Trophoblast cell (in vitro differentiated cells and primary cell): ENCODE results near the gene RBM33.

Experiments used
- DNase-seq, 2 donors: peaks; one replicate each; pipeline ENCODE4 v3.0.0-alpha.2; 2016
- H2AFZ ChIP-seq: 2 replicates; pipeline ENCODE4 v1.6.1; 2013; ENCODE audit warnings: low read length, moderate library complexity, mild to moderate bottlenecking; ENCODE audit not compliant: insufficient read depth, poor library complexity
- H2AK5ac ChIP-seq: 2 replicates; pipeline ENCODE4 v1.6.1; 2013; ENCODE audit warnings: mild to moderate bottlenecking, low read length
- H2BK120ac ChIP-seq: 2 replicates; pipeline ENCODE4 v1.6.1; 2013; ENCODE audit warnings: low read length, mild to moderate bottlenecking, moderate library complexity; ENCODE audit not compliant: insufficient read depth, poor library complexity
- H2BK12ac ChIP-seq: 2 replicates; pipeline ENCODE4 v1.6.1; 2013; ENCODE audit warnings: mild to moderate bottlenecking, low read length, moderate library complexity
- H2BK5ac ChIP-seq: 2 replicates; pipeline ENCODE4 v1.6.1; 2013; ENCODE audit warnings: low read length, low read depth, moderate library complexity, mild to moderate bottlenecking; ENCODE audit not compliant: poor library complexity
- H3K14ac ChIP-seq: 2 replicates; pipeline ENCODE4 v1.6.1; 2013; ENCODE audit warnings: mild to moderate bottlenecking, low read length
- H3K18ac ChIP-seq: 2 replicates; pipeline ENCODE4 v1.6.1; 2013; ENCODE audit warnings: mild to moderate bottlenecking, low read length
- H3K23ac ChIP-seq: 2 replicates; pipeline ENCODE4 v1.6.1; 2013; ENCODE audit warnings: low read length
- H3K27ac ChIP-seq: 2 replicates; pipeline ENCODE4 v1.5.1; 2013; ENCODE audit warnings: low read depth, mild to moderate bottlenecking, inconsistent platforms, low read length, moderate library complexity
- H3K27me3 ChIP-seq: 2 replicates; pipeline ENCODE4 v1.6.1; 2013; ENCODE audit warnings: inconsistent platforms, mild to moderate bottlenecking, low read length, moderate library complexity; ENCODE audit not compliant: insufficient read depth
- H3K36me3 ChIP-seq, 2 experiments: 1 replicate in 1 of 2; 2 replicates in 1 of 2; pipeline ENCODE4 v1.6.1; 2013; ENCODE audit warnings: low read length in 2 of 2, mild to moderate bottlenecking in 2 of 2, moderate library complexity in 1 of 2; ENCODE audit not compliant: insufficient read depth in 2 of 2, control insufficient read depth in 1 of 2
- H3K4ac ChIP-seq: 2 replicates; pipeline ENCODE4 v1.6.1; 2013; ENCODE audit warnings: low read depth, mild to moderate bottlenecking, low read length, moderate library complexity
- H3K4me1 ChIP-seq, 2 experiments: 1 replicate in 1 of 2; 2 replicates in 1 of 2; pipeline ENCODE4 v1.6.1; 2013; ENCODE audit warnings: low read length in 2 of 2, mild to moderate bottlenecking in 2 of 2, moderate library complexity in 1 of 2; ENCODE audit not compliant: insufficient read depth in 2 of 2, control insufficient read depth in 1 of 2
- H3K4me2 ChIP-seq: 2 replicates; pipeline ENCODE4 v1.6.1; 2013; ENCODE audit warnings: inconsistent platforms, mild to moderate bottlenecking, low read length, moderate library complexity
- H3K4me3 ChIP-seq: 2 replicates; pipeline ENCODE4 v1.5.1; 2013; ENCODE audit warnings: mild to moderate bottlenecking, low read depth, low read length, inconsistent platforms
- H3K79me1 ChIP-seq: one replicate; pipeline ENCODE4 v1.6.1; 2013; ENCODE audit warnings: low read length
- H3K79me2 ChIP-seq: 2 replicates; pipeline ENCODE4 v1.6.1; 2013; ENCODE audit warnings: low read length, mild to moderate bottlenecking; ENCODE audit not compliant: control insufficient read depth, insufficient read depth, poor library complexity
- H3K9ac ChIP-seq: 2 replicates; pipeline ENCODE4 v1.6.1; 2013; ENCODE audit warnings: mild to moderate bottlenecking, low read length
- H3K9me3 ChIP-seq: 2 replicates; pipeline ENCODE4 v1.6.1; 2013; ENCODE audit warnings: low read depth, mild to moderate bottlenecking, control low read depth, inconsistent platforms, low read length; ENCODE audit not compliant: insufficient read depth
- H4K12ac ChIP-seq: 2 replicates; pipeline ENCODE4 v1.6.1; 2013; ENCODE audit warnings: low read depth, mild to moderate bottlenecking, low read length, moderate library complexity
- H4K8ac ChIP-seq: 2 replicates; pipeline ENCODE4 v1.6.1; 2013; ENCODE audit warnings: low read depth, mild to moderate bottlenecking, low read length, moderate library complexity
- H4K91ac ChIP-seq: one replicate; pipeline ENCODE4 v1.6.1; 2013; ENCODE audit warnings: low read depth, mild to moderate bottlenecking, low read length, moderate library complexity
- WGBS: extraction: QIAGEN DNeasy Blood & Tissue Kit; methylation state at CpG from one replicate; pipeline ENCODE4 v1.1.7; 2013; ENCODE audit warnings: missing lambda C conversion rate; ENCODE audit not compliant: insufficient read length, insufficient coverage; ENCODE audit errors: extremely low coverage; 5-methylcytosine and 5-hydroxymethylcytosine counted together

RBM33 gene

GRCh38 chr7:155824227-155824886 is 179.9 kb downstream of the RBM33 start:
- H3K14ac ChIP-seq: no peak overlapping the region
- no peak overlapping the region for H3K4ac ChIP-seq
- no CpG with 5 or more reads among the region's 17 CpGs for WGBS
- no peak overlapping the region for H3K4me2 ChIP-seq
- no peak overlapping the region for H2BK12ac ChIP-seq
- H3K79me1 ChIP-seq: no peaks in the 10 kb centered on the region
- H3K18ac ChIP-seq: no peak overlapping the region
- H3K27me3 ChIP-seq: no peaks in the 10 kb centered on the region
- no peak overlapping the region for H3K4me3 ChIP-seq
- H3K27ac ChIP-seq: no peak overlapping the region
- no peak overlapping the region for H2AK5ac ChIP-seq
- no peak overlapping the region for H4K12ac ChIP-seq
- no peaks in the 10 kb centered on the region for H3K36me3 ChIP-seq
- H2BK120ac ChIP-seq: no peak overlapping the region
- no peak overlapping the region for H2BK5ac ChIP-seq
- H3K4me1 ChIP-seq: no peaks in the 10 kb centered on the region
- no peak overlapping the region for H3K9ac ChIP-seq
- no peak overlapping the region for H2AFZ ChIP-seq
- no peak for DNase-seq
- no peaks in the 10 kb centered on the region for H3K9me3 ChIP-seq
- no peak overlapping the region for H3K23ac ChIP-seq
- H4K91ac ChIP-seq: no peak overlapping the region
- no peak overlapping the region for H4K8ac ChIP-seq
- H3K79me2 ChIP-seq: no peaks in the 10 kb centered on the region

GRCh38 chr7:155825336-155825735 is 180.9 kb downstream of the RBM33 start:
- no peak overlapping the region for H3K23ac ChIP-seq
- H3K14ac ChIP-seq: no peak overlapping the region
- no peaks in the 10 kb centered on the region for H3K4me1 ChIP-seq
- H2BK120ac ChIP-seq: no peak overlapping the region
- H3K4me3 ChIP-seq: no peak overlapping the region
- H2AK5ac ChIP-seq: no peak overlapping the region
- H3K9ac ChIP-seq: no peak overlapping the region
- no peak for DNase-seq
- no peak overlapping the region for H4K8ac ChIP-seq
- H4K12ac ChIP-seq: no peak overlapping the region
- H3K4ac ChIP-seq: no peak overlapping the region
- whole genome bisulfite sequencing: no CpG with 5 or more reads among the region's 3 CpGs
- H2BK5ac ChIP-seq: no peak overlapping the region
- no peak overlapping the region for H2BK12ac ChIP-seq
- no peaks in the 10 kb centered on the region for H3K27me3 ChIP-seq
- H3K79me2 ChIP-seq: no peaks in the 10 kb centered on the region
- no peaks in the 10 kb centered on the region for H3K79me1 ChIP-seq
- no peak overlapping the region for H4K91ac ChIP-seq
- no peak overlapping the region for H3K18ac ChIP-seq
- H3K9me3 ChIP-seq: peaks cover 2% of the 10 kb centered on the region
- no peak overlapping the region for H3K4me2 ChIP-seq
- no peak overlapping the region for H2AFZ ChIP-seq
- no peaks in the 10 kb centered on the region for H3K36me3 ChIP-seq
- no peak overlapping the region for H3K27ac ChIP-seq

GRCh38 chr7:155829796-155830470 is 185.5 kb downstream of the RBM33 start:
- Histone ChIP-seq H2AK5ac (no peak overlapping the region), H3K4ac (no peak overlapping the region), H2BK5ac (no peak overlapping the region), H3K4me1 (no peaks in the 10 kb centered on the region), H4K8ac (no peak overlapping the region), H2BK120ac (no peak overlapping the region), H3K27me3 (no peaks in the 10 kb centered on the region), H3K9me3 (peaks cover 3% of the 10 kb centered on the region), H3K23ac (no peak overlapping the region), H3K79me1 (no peaks in the 10 kb centered on the region), H2AFZ (no peak overlapping the region), H3K18ac (no peak overlapping the region), H3K79me2 (no peaks in the 10 kb centered on the region), H3K9ac (no peak overlapping the region), H3K36me3 (no peaks in the 10 kb centered on the region), H3K4me2 (no peak overlapping the region), H3K4me3 (no peak overlapping the region), H4K91ac (no peak overlapping the region), H2BK12ac (no peak overlapping the region), H3K27ac (no peak overlapping the region), H4K12ac (no peak overlapping the region), H3K14ac (no peak overlapping the region)
- WGBS: no CpG with 5 or more reads among the region's 17 CpGs
- no peak for DNase-seq
